AG04449 (cell line): ENCODE measurements around the gene PRKAG3.

Experiments used
- CTCF ChIA-PET: fragments of 350-600 bp; formaldehyde crosslinking; extraction: SDS; loops from one replicate; lab custom pipeline; 2021; ENCODE audit warnings: antibody characterized with exemption; lab: Yijun Ruan, JAX
- POLR2A ChIA-PET: fragments of 400-600, 350-600 bp; formaldehyde crosslinking; extraction: SDS; loops from one replicate; lab custom pipeline; 2020; ENCODE audit warnings: antibody characterized with exemption, inconsistent platforms; lab: Yijun Ruan, JAX
- DNase-seq: peaks from one replicate; pipeline ENCODE4 v3.0.0-alpha.2; 2010; ENCODE audit warnings: low read depth, low spot score
- H3K4me3 ChIP-seq: 2 replicates; pipeline ENCODE4 v1.5.1; 2011; ENCODE audit warnings: low read depth, mild to moderate bottlenecking, control low read depth, low read length
- CTCF ChIP-seq: IDR thresholded peaks from one replicate; pipeline ENCODE4 v1.5.1; 2011; ENCODE audit warnings: mild to moderate bottlenecking, moderate library complexity, low read length, control low read depth, inconsistent platforms; ENCODE audit not compliant: insufficient read depth; ENCODE audit errors: missing control alignments

The PRKAG3 gene

GRCh38 chr2:218781691-218782527 lies 49.7 kb downstream of the PRKAG3 start, which contains the start of gene CYP27A1:
Gene CYP27A1, plus strand, starts transcription at chr2:218782147. Its CDS starts 36 bp downstream, at chr2:218782183.
- POLR2A ChIA-PET: no interaction called here
- no peak for DNase-seq
- peak within 1 kb of the TSS; percentile 58 for H3K4me3 ChIP-seq
- TF ChIP-seq CTCF: no peak
- CTCF ChIA-PET: interaction anchor here (0.6 to 1.7 kb wide), 4 partner anchors 10 to 70 kb away, joined by 3 to 4 read pairs (median 4); no protein-coding TSS in a partner anchor

- POLR2A ChIA-PET: no interaction called here
- peak overlapping the region; percentile 58 for H3K4me3 ChIP-seq
- CTCF ChIA-PET: interaction anchor here (0.6 to 1.7 kb wide), 3 partner anchors 11 to 21 kb away, joined by 3 to 4 read pairs (median 3); no protein-coding TSS in a partner anchor
- TF ChIP-seq CTCF: no peak
- no peak for DNase-seq
Observed at GRCh38 chr2:218780851-218781690, 50.5 kb downstream of the PRKAG3 start.

- POLR2A ChIA-PET: no interaction called here
- TF ChIP-seq CTCF: no peak
- DNase-seq: no peak
- no peak overlapping the region for H3K4me3 ChIP-seq
- CTCF ChIA-PET: no interaction called here
Observed at GRCh38 chr2:218780046-218780445, 51.6 kb downstream of the PRKAG3 start.

- H3K4me3 ChIP-seq: no peak overlapping the region
- no peak for TF ChIP-seq CTCF
- DNase-seq: no peak
- ChIA-PET POLR2A (no interaction called here), CTCF (interaction anchor here (1.4 kb wide), 1 partner anchor 90 kb away, joined by 3 read pairs; no protein-coding TSS in a partner anchor)
Observed at GRCh38 chr2:218777276-218777990, 54.2 kb downstream of the PRKAG3 start.

GRCh38 chr2:218776488-218776887 lies 55.1 kb downstream of the PRKAG3 start:
- H3K4me3 ChIP-seq: no peak overlapping the region
- DNase-seq: no peak
- CTCF ChIA-PET: interaction anchor here (0.9 kb wide), 1 partner anchor 71 kb away, joined by 3 read pairs; no protein-coding TSS in a partner anchor
- no peak for TF ChIP-seq CTCF
- POLR2A ChIA-PET: no interaction called here
